Measurements from ENCODE around the gene ZP1.
"Not testable (repeated sequence)": the region's sequence is repeated elsewhere in the genome, so short reads cannot be mapped to it uniquely, and the experiment has no call there.

Gene ZP1

GRCh38 chr11:60866911-60867870, at the start of gene ZP1:
ZP1 (plus strand) TSS chr11:60867542; CDS start chr11:60867562, 20 bp downstream.
- no peak for ATAC-seq (replicated peaks)
- H3K27ac Mint-ChIP-seq: no peak within 1 kb of the TSS

GRCh38 chr11:60818057-60818456, 49.3 kb upstream of the ZP1 start:
- Mint-ChIP-seq H3K4me3 (no peak overlapping the region), H3K27me3 (peaks cover 8 to 12% of the 10 kb centered on the region in 2 donors), H3K36me3 (no peaks in the 10 kb centered on the region), H3K27ac (no peak overlapping the region), H3K4me1 (peaks cover 10 to 16% of the 10 kb centered on the region in 2 donors), H3K9me3 (peaks cover 0 to 2% of the 10 kb centered on the region in 2 donors)
- DNase-seq: no peak
- ATAC-seq (replicated peaks): no peak

More at GRCh38 chr11:60866911-60867870, at the start of gene ZP1:
- H3K36me3 Mint-ChIP-seq: no peaks in the 10 kb centered on the region
- no peaks in the 10 kb centered on the region for H3K4me1 Mint-ChIP-seq
- H3K4me3 Mint-ChIP-seq: no peak within 1 kb of the TSS
- DNase-seq: no peak
- peaks cover 0 to 10% of the 10 kb centered on the region in 2 donors for H3K27me3 Mint-ChIP-seq
- H3K9me3 Mint-ChIP-seq: no peaks in the 10 kb centered on the region

GRCh38 chr11:60821827-60822599, 45.3 kb upstream of the ZP1 start:
- Mint-ChIP-seq H3K36me3 (no peaks in the 10 kb centered on the region), H3K4me1 (peaks cover 6 to 10% of the 10 kb centered on the region in 2 donors), H3K9me3 (no peaks in the 10 kb centered on the region), H3K27me3 (peaks cover 11 to 14% of the 10 kb centered on the region in 2 donors), H3K4me3 (peak overlapping the region in 1 of 2 donors; percentile 10), H3K27ac (no peak overlapping the region)
- ATAC-seq (replicated peaks) (peak; percentile 64 to 78), DNase-seq (peak; percentile 18)

- Mint-ChIP-seq H3K27me3 (peaks cover 10 to 28% of the 10 kb centered on the region in 2 donors), H3K4me1 (peaks cover 6 to 10% of the 10 kb centered on the region in 2 donors)
- not testable (repeated sequence) for DNase-seq; H3K36me3 Mint-ChIP-seq; ATAC-seq (replicated peaks); H3K9me3 Mint-ChIP-seq; H3K27ac Mint-ChIP-seq; H3K4me3 Mint-ChIP-seq
Observed at GRCh38 chr11:60823745-60824306, 43.5 kb upstream of the ZP1 start.

GRCh38 chr11:60825118-60825517, 42.2 kb upstream of the ZP1 start:
- Mint-ChIP-seq H3K27ac (no peak overlapping the region), H3K4me1 (peaks cover 6 to 10% of the 10 kb centered on the region in 2 donors), H3K4me3 (no peak overlapping the region), H3K9me3 (no peaks in the 10 kb centered on the region), H3K27me3 (peaks cover 7 to 27% of the 10 kb centered on the region in 2 donors), H3K36me3 (no peaks in the 10 kb centered on the region)
- ATAC-seq (replicated peaks) (no peak), DNase-seq (no peak)

- Mint-ChIP-seq H3K9me3 (no peaks in the 10 kb centered on the region), H3K27me3 (peaks cover 7 to 23% of the 10 kb centered on the region in 2 donors), H3K27ac (no peak overlapping the region), H3K4me3 (no peak overlapping the region), H3K4me1 (peaks cover 6 to 14% of the 10 kb centered on the region in 2 donors), H3K36me3 (no peaks in the 10 kb centered on the region)
- no peak for DNase-seq
- ATAC-seq (replicated peaks): no peak
Observed at GRCh38 chr11:60825790-60826189, 41.6 kb upstream of the ZP1 start.

GRCh38 chr11:60830478-60831142, 36.7 kb upstream of the ZP1 start:
- peak; percentile 12 to 41 for ATAC-seq (replicated peaks)
- no peak for DNase-seq
- Mint-ChIP-seq H3K4me3 (no peak overlapping the region), H3K36me3 (no peaks in the 10 kb centered on the region), H3K4me1 (peaks cover 8 to 17% of the 10 kb centered on the region in 2 donors), H3K27me3 (peaks cover 4 to 19% of the 10 kb centered on the region in 2 donors), H3K9me3 (no peaks in the 10 kb centered on the region), H3K27ac (no peak overlapping the region)

GRCh38 chr11:60831143-60831500, 36.2 kb upstream of the ZP1 start:
- no peak overlapping the region for H3K4me3 Mint-ChIP-seq
- peaks cover 12 to 22% of the 10 kb centered on the region in 2 donors for H3K4me1 Mint-ChIP-seq
- H3K36me3 Mint-ChIP-seq: no peaks in the 10 kb centered on the region

GRCh38 chr11:60831501-60832079, 35.8 kb upstream of the ZP1 start:
- Mint-ChIP-seq H3K36me3 (no peaks in the 10 kb centered on the region), H3K4me1 (peaks cover 12 to 23% of the 10 kb centered on the region in 2 donors), H3K4me3 (no peak overlapping the region), H3K9me3 (no peaks in the 10 kb centered on the region), H3K27ac (no peak overlapping the region), H3K27me3 (peaks cover 4 to 19% of the 10 kb centered on the region in 2 donors)
- no peak for ATAC-seq (replicated peaks)
- no peak for DNase-seq

More at GRCh38 chr11:60831143-60831500, 36.2 kb upstream of the ZP1 start:
- no peak overlapping the region for H3K27ac Mint-ChIP-seq
- H3K9me3 Mint-ChIP-seq: no peaks in the 10 kb centered on the region
- DNase-seq (peak; percentile 65), ATAC-seq (replicated peaks) (peak; percentile 93)
- peaks cover 4 to 19% of the 10 kb centered on the region in 2 donors for H3K27me3 Mint-ChIP-seq

- DNase-seq (no peak), ATAC-seq (replicated peaks) (no peak)
- H3K36me3 Mint-ChIP-seq: no peaks in the 10 kb centered on the region
- H3K27me3 Mint-ChIP-seq: no peaks in the 10 kb centered on the region
- H3K4me3 Mint-ChIP-seq: no peak overlapping the region
- no peak overlapping the region for H3K27ac Mint-ChIP-seq
- peaks cover 12 to 23% of the 10 kb centered on the region in 2 donors for H3K4me1 Mint-ChIP-seq
- no peaks in the 10 kb centered on the region for H3K9me3 Mint-ChIP-seq
Observed at GRCh38 chr11:60834742-60835533, 32.4 kb upstream of the ZP1 start.

- Mint-ChIP-seq H3K9me3 (no peaks in the 10 kb centered on the region), H3K27me3 (no peaks in the 10 kb centered on the region), H3K4me1 (peaks cover 14 to 22% of the 10 kb centered on the region in 2 donors), H3K27ac (no peak overlapping the region), H3K36me3 (no peaks in the 10 kb centered on the region), H3K4me3 (no peak overlapping the region)
- DNase-seq (no peak), ATAC-seq (replicated peaks) (peak; percentile 59 to 68)
Observed at GRCh38 chr11:60835534-60835846, 31.9 kb upstream of the ZP1 start.

- ATAC-seq (replicated peaks) (no peak), DNase-seq (no peak)
- Mint-ChIP-seq H3K4me3 (no peak overlapping the region), H3K27me3 (no peaks in the 10 kb centered on the region), H3K36me3 (no peaks in the 10 kb centered on the region), H3K4me1 (peaks cover 21 to 27% of the 10 kb centered on the region in 2 donors), H3K27ac (no peak overlapping the region), H3K9me3 (no peaks in the 10 kb centered on the region)
Observed at GRCh38 chr11:60836866-60837515, 30.4 kb upstream of the ZP1 start.

- Mint-ChIP-seq H3K36me3 (no peaks in the 10 kb centered on the region), H3K27me3 (no peaks in the 10 kb centered on the region), H3K4me3 (no peak overlapping the region), H3K9me3 (no peaks in the 10 kb centered on the region), H3K27ac (no peak overlapping the region), H3K4me1 (peaks cover 21 to 35% of the 10 kb centered on the region in 2 donors)
- ATAC-seq (replicated peaks) (no peak), DNase-seq (no peak)
Observed at GRCh38 chr11:60838132-60838531, 29.2 kb upstream of the ZP1 start.
